ENCODE data around the gene LGALS7B.
A peak's percentile ranks its signal among the peaks of the same experiment; 100 is the strongest.
"Not testable (repeated sequence)": the region's sequence is repeated elsewhere in the genome, so short reads cannot be mapped to it uniquely, and the experiment has no call there.

LGALS7B gene

DNA sequence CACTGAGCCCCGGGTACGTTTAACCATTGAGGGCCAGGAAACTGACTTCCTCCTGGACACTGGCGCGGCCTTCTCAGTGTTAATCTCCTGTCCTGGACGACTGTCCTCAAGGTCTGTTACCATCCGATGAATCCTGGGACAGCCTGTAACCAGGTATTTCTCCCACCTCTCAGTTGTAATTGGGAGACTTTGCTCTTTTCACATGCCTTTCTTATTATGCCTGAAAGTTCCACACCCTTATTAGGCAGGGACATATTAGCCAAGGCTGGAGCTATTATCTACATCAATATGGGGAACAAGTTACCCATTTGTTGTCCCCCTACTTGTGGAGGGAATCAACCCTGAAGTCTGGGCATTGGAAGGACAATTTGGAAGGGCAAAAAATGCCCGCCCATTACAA lies 36.9 kb downstream of the LGALS7B start:
- DNase-seq = not testable (repeated sequence)

GRCh38 chr19:38826856-38827551 lies 38.0 kb downstream of the LGALS7B start:
- DNase-seq = no peak

GRCh38 chr19:38829203-38829602 lies 40.2 kb downstream of the LGALS7B start:
- DNase-seq = not testable (repeated sequence)

- no peak for DNase-seq
Observed at GRCh38 chr19:38830039-38830733, 41.2 kb downstream of the LGALS7B start.

- DNase-seq = no peak
Observed at GRCh38 chr19:38831142-38831605, 42.2 kb downstream of the LGALS7B start.

- no peak for DNase-seq
Observed at GRCh38 chr19:38833092-38833425, 44.1 kb downstream of the LGALS7B start.

- DNase-seq = no peak
Observed at GRCh38 chr19:38834104-38834490, 45.1 kb downstream of the LGALS7B start.

DNA sequence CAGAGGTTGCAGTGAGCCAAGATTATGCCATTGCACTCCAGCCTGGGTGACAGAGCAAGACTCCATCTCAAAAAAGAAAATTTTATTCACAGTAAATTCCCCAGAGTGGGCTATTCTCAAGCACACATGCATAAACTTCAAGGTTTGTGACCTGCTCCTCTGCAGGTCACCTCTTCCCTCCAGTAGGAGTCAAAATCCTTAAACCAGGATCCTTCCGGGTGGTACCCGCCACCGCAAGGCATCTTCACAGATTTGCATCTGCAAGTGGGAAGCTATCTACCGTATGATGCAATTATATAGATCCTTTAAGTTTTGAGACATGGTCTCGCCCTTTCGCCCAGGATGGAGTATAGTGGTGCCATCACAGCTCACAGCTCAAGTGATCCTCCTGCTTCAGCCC lies 45.6 kb downstream of the LGALS7B start:
- no peak for DNase-seq

DNA sequence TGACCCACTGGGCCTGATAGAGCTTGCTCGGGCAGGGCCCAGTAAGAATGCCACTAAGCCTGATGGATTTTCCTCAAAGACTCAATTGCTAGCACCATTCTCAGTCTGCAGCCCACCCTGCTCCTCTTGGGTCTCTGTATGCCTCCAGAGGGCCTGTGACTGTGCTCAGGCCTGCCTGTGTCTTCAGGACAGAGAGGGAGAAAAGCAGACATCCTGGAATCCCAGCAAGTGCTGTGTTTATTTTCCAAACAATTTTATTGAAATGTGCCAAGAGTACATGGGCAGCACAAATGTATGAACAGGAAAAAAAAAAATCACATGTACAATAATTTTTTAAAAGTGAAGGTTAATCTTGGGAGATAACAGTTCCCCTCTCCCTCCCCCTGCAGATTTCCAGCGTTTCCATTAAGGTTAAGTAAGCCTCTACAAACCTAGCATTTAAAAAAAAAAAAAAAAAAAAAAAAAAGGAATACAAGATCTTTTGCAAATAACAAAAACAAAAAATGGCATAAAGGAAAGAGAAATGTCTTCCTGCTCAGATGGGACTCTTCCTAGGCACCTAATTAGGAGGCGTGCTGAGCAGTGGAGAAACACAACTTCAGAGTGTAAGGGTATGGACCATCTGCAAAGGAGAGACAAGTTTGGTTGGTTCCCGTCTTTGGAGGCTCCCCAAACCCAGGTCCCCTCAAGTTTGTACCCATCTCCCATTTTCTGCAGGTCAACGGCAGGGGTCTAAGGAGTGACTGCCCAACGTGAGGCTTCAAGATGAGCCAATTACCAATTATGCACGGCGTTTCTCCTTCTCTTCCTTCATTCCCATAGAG lies 47.4 kb downstream of the LGALS7B start:
- DNase-seq = no peak

DNA sequence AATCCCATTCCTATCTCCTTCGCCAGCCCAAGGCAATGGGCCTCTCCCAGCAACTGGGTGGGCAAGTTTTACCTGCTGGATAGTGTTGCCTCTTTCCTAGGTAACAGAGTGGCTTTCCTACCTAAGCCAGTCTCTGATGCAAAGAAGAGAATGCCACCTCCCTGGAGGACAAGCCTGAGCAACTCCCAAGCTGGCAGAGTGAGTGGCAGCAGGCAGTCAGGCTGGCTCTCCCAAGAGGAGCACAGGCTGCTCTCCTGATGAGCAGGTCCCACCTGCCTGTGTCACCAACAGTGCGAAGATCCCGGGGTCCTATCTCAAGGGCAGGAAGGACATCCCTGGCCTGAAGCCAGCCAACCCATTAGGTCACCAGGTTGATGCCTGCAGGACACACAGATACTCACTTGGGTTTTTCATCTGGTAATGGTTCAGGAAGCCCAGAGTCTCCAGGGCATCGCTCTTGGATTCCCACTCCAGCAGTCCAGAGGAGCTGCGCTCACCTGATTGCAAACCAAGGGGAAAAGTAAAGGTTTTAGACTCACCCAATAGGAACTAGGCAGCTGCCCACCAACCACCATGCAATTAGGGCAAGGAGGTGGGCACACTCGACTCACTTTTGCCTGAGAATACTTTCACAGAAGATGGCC lies 48.1 kb downstream of the LGALS7B start:
- no peak for DNase-seq

- DNase-seq = no peak
Observed at GRCh38 chr19:38837656-38838121, 48.7 kb downstream of the LGALS7B start.

DNA sequence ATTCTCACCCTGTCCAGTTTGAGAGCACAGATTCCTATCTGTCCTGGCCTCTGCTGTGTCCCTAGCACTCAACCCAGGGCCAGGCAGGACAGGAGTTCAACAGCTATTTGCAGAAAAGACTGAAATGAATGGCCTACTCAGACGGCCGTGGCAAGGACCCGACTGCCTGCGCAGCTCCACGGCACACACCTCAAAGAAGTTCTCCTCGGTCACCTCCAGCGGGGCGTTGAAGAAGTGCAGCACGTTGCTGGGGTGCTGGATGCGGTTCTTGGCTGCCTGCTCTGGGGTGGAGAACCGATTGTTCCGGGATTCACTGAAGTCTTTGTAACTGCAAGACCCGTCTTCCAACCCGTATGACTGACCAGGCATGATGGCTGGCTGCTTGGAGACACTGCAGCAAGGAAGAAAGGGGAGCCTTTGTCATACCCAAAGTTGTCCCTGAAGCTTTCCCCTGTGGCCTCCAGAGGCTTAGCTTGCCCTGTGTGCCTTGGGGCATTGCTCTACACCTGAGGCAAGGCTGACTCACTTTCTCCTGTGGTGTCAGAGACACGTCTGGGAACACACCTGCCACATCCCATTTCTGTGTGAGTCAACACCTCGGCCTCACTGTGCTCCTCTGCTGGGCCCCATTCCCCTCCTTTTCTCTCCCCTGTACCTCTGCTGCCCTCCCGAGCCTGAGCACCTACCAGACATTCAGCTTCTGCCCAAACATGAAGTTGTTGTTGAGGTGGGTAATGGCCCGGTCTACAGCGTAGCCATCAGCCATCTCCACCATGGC lies 49.4 kb downstream of the LGALS7B start:
- DNase-seq = peak; percentile 51

DNA sequence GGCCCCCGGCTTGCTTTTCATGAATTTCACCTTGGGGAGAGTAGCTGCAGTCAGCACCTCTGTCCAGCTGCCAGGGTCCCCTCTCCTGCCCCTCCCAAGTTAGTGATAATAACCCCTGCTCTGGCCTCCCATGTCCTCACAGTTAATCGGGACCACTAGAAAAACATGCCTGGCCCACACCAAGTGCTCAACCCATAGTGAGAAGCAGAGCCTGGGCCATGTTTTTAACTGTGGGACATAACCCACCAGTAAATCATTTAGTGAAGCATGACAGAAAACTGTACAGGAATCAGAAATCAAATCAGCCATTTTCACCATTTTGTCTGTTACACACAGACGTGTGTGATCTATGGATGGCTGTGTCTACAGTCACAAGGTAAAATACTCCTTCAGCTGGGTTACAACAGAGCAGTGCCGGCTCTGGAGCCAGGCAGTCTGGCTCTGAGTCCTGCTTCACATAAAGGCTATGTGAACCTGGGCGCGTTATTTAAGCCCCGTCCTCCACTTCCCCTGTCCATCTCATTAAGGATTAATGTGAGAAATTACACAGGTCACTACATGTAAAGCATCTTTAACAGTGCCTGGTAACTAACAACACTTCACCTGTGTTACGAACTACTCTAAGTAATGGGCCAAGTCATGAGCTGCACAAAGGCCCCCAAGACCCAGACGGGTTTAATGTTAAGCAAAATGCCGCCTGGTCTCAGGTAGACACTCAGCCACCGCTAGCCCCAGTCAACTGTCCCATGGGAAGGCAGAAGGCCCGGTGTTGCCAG lies 50.2 kb downstream of the LGALS7B start:
- no peak for DNase-seq

DNA sequence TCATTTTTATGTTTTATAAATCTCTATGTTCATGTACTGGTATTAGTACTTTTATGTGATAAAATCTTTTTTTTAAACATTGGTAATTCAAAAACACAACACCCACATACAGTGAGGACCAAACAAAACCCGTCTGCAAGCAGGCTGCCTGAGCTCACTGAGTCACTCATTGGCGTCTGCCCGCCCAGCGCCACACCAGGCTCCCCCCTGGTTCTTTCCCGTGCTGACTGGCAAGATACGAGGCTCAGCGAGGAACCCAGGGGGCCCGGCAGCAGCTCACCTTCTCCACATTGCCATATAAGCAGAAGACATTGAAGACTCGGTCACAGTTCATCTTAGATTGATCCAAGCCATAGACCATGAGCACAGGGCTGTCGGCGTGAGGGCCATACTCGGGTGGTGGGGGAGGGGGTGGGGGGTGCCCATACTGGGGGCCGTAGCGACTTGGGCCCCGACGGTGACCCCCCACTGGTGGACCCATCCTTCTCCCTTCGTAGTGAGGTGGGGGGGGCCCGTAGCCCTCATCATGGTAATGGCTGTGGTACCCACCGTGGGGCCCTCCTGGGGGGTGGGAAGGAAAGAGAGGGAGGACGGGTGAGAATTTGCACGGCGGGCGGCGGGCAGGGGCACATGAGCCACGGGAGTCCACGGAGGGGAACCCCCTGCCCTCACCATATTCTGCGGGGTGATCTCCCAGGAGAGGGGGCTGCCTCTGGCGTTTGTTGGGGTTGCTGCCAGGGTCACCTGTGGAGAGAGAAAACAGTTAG lies 51.0 kb downstream of the LGALS7B start:
- no peak for DNase-seq

DNA sequence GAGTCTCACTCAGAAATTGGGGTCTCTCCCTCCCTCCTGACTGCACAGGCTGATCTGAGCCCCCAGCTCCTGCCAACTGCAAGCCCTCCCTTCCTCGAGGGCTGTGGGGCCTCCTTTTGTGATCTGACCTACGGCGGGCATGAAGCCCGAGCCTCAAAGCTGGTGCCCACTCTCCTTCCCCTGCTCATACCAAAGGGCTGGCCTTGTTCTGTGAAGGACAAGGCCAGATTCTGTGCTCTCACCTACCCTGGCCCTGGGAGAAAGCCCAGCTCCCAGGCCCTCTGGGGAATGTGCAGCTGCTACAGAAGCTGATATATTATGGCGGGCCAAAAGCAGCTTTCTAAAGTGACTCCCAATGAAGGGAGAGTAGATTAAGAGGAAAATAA lies 51.6 kb downstream of the LGALS7B start:
- no peak for DNase-seq
